A673 (cell line): Measurements from ENCODE around the gene TMEM129. TPM values are rescaled to one million over a fixed set of nuclear protein-coding genes. Genes with fewer than 3 reads are reported as not detected.

Experiments used
- BruUV-seq: library from RNA; stranded (reverse); fragments of 400-500 nt; replicated peaks from 2 replicates; lab custom pipeline; 2021; lab: Mats Ljungman, UMichigan
- CTCF ChIA-PET: fragments of 300-600 bp; sonication (Branson Sonifier 250); formaldehyde crosslinking; loops from one replicate; lab custom pipeline; 2022; ENCODE audit warnings: antibody characterized with exemption; lab: Charles Lee
- POLR2A ChIA-PET: fragments of 300-600 bp; sonication (Branson Sonifier 250); formaldehyde crosslinking; loops from one replicate; lab custom pipeline; 2022; ENCODE audit warnings: antibody characterized with exemption; ENCODE audit not compliant: low non-redundant PET; lab: Charles Lee
- DNase-seq: peaks from one replicate; pipeline ENCODE4 v3.0.0-alpha.2; 2015; ENCODE audit warnings: low spot score
- H3K27ac ChIP-seq: fragments of 200-600 bp; sonication (generic); 2 replicates; pipeline ENCODE4 v1.5.1; 2016; ENCODE audit warnings: mixed run types, low read depth, mild to moderate bottlenecking, mixed read lengths, antibody characterized with exemption, low read length; ENCODE audit not compliant: poor library complexity, severe bottlenecking
- H3K27me3 ChIP-seq: fragments of 200-600 bp; sonication (generic); replicated peaks from 2 replicates; pipeline ENCODE4 v1.6.1; 2017; ENCODE audit warnings: mixed run types, low read depth, mild to moderate bottlenecking, mixed read lengths, antibody characterized with exemption, low read length; ENCODE audit not compliant: insufficient read depth, poor library complexity
- H3K36me3 ChIP-seq: fragments of 200-600 bp; sonication (generic); 2 replicates; pipeline ENCODE4 v1.6.1; 2016; ENCODE audit warnings: mixed run types, mild to moderate bottlenecking, mixed read lengths, antibody characterized with exemption, low read length; ENCODE audit not compliant: insufficient read depth, poor library complexity, severe bottlenecking
- H3K4me1 ChIP-seq: fragments of 200-600 bp; sonication (generic); 2 replicates; pipeline ENCODE4 v1.6.1; 2017; ENCODE audit warnings: mixed run types, mild to moderate bottlenecking, mixed read lengths, antibody characterized with exemption, low read length; ENCODE audit not compliant: insufficient read depth, poor library complexity, severe bottlenecking
- H3K4me3 ChIP-seq: fragments of 200-600 bp; sonication (generic); 2 replicates; pipeline ENCODE4 v1.5.1; 2016; ENCODE audit warnings: low read depth, mixed run types, mild to moderate bottlenecking, mixed read lengths, low read length; ENCODE audit not compliant: poor library complexity, severe bottlenecking
- H3K9me3 ChIP-seq: fragments of 200-600 bp; sonication (generic); 2 replicates; pipeline ENCODE4 v1.6.1; 2016; ENCODE audit warnings: mixed run types, low read depth, mild to moderate bottlenecking, mixed read lengths, antibody characterized with exemption, low read length; ENCODE audit not compliant: poor library complexity, severe bottlenecking
- EZH2 ChIP-seq: fragments of 200-600 bp; sonication (generic); IDR thresholded peaks from 2 replicates; pipeline ENCODE4 v1.6.1; 2017; ENCODE audit warnings: borderline replicate concordance, low read depth, mild to moderate bottlenecking, mixed read lengths, antibody characterized with exemption, low read length; ENCODE audit not compliant: poor library complexity, severe bottlenecking
- intact Hi-C: fragments of 100-400 bp; cut with micrococcal nuclease; formaldehyde crosslinking; loops from one replicate; pipeline ENCODE4 v1.10.0; 2022; ENCODE audit not compliant: unreplicated experiment
- total RNA-seq: library from RNA; stranded (reverse); gene quantifications from 2 replicates; pipeline ENCODE4 v1.2.3, GENCODE V29; 2021
- TF ChIP-seq, protein P1 (sequence below): fragments of 300-800, 200-600 bp; sonication (generic); conservative IDR thresholded peaks from 2 replicates; pipeline ENCODE4 v1.5.1; 2017; ENCODE audit warnings: low read depth, mild to moderate bottlenecking, antibody characterized with exemption, low read length, moderate library complexity, mixed read lengths

TMEM129 gene
- total RNA-seq, 1 experiment from 2014 or later, result 28.8 TPM

DNA sequence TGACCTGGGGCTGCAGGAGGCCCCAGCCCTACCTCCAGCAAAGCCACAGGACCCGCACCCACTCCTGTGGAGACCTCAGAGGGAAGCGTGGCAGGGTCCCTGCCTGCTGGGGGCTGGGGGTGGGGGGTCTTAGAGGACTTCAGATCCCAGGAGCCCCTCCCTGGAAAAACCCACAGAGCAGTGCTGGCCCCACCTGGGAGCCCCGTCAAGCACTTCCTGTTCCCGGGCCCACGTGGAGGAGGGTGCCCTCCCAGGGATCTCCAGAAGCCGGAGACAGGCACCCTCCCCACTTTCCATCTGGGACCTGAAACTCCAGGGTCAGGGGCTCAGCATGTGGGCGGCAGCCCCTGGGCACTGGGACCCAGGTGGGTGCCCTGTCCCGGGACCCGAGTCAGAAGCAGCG, 32.2 kb upstream of the TMEM129 start:
- DNase-seq, result no peak
- no peaks in the 10 kb centered on the region for H3K27me3 ChIP-seq
- no peak for TF ChIP-seq EZH2
- TF ChIP-seq, protein P1, sequence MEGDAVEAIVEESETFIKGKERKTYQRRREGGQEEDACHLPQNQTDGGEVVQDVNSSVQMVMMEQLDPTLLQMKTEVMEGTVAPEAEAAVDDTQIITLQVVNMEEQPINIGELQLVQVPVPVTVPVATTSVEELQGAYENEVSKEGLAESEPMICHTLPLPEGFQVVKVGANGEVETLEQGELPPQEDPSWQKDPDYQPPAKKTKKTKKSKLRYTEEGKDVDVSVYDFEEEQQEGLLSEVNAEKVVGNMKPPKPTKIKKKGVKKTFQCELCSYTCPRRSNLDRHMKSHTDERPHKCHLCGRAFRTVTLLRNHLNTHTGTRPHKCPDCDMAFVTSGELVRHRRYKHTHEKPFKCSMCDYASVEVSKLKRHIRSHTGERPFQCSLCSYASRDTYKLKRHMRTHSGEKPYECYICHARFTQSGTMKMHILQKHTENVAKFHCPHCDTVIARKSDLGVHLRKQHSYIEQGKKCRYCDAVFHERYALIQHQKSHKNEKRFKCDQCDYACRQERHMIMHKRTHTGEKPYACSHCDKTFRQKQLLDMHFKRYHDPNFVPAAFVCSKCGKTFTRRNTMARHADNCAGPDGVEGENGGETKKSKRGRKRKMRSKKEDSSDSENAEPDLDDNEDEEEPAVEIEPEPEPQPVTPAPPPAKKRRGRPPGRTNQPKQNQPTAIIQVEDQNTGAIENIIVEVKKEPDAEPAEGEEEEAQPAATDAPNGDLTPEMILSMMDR, result no peak
- no TSS peak for BruUV-seq
- H3K27ac ChIP-seq, result no peak overlapping the region
- H3K36me3 ChIP-seq, result no peaks in the 10 kb centered on the region
- ChIA-PET CTCF (no interaction called here), POLR2A (no interaction called here)
- no peak overlapping the region for H3K4me3 ChIP-seq
- H3K9me3 ChIP-seq, result no peaks in the 10 kb centered on the region
- no peaks in the 10 kb centered on the region for H3K4me1 ChIP-seq
- intact Hi-C loops, result no loop called here

DNA sequence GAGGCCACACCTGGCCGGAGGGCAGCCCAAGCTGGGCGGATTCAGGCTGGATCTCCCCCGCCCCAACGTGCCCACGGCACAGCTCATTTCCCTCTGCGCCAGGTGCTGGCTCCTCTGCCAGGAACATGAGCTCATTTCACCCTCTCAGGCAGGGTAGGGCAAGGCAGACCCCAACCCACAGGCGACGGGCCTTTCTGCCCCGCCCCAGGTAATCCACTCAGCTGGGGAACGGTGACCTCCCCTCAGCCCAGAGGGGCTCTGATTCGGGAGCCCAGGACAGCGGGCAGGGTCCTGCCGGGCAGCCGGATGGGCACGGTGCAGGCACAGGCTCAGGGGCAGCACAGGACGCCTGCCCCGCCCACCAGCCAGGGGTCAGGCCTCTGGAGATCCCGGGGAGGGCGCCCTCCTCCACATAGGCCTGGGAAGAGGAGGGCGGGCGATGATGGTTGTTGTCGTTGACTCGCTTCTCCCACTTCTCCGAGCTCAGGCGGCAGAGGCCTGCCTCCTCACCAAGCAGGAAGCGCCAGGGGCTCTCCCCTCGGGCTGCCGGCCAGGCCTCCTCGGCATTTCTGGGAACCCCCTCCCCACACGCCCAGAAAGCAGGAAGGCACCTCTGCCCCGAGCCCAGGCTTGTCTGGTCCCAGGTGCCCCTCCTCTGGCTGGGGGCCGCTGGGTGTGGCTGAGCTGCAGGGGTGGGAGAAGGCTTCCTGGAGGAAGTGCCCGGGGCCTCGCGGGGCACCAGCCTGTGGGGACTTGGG, 31.3 kb upstream of the TMEM129 start:
- no peaks in the 10 kb centered on the region for H3K27me3 ChIP-seq
- no peaks in the 10 kb centered on the region for H3K9me3 ChIP-seq
- TF ChIP-seq, protein P1, result no peak
- no peak for TF ChIP-seq EZH2
- no peaks in the 10 kb centered on the region for H3K36me3 ChIP-seq
- intact Hi-C loops, result no loop called here
- H3K4me1 ChIP-seq, result no peaks in the 10 kb centered on the region
- CTCF ChIA-PET, result no interaction called here
- no peak for DNase-seq
- no peak overlapping the region for H3K4me3 ChIP-seq
- no TSS peak for BruUV-seq
- POLR2A ChIA-PET, result interaction anchor here (0.6 kb wide), 1 partner anchor 156 kb away, joined by 3 read pairs; no protein-coding TSS in a partner anchor
- H3K27ac ChIP-seq, result no peak overlapping the region

DNA sequence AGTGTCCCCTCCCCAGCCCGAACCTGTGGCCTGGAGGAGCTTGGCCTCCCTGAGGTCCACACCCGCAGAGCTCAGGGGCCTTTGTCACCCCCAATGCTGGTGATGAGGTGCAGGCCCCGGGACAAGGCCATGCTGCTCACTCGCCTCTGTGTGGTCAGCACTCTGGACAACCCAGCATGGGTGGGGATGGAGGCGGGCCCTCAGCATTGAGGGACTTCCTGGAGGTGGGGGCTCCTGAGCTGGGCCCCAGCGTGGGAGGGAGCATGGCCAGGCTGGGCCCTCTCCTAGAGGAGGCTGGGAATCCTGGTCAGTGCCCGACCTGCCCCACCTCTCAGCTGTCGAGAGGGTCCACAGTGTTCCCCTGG, 30.8 kb upstream of the TMEM129 start:
- ChIA-PET POLR2A (interaction anchor here (0.6 kb wide), 1 partner anchor 157 kb away, joined by 3 read pairs; no protein-coding TSS in a partner anchor), CTCF (no interaction called here)
- TF ChIP-seq, protein P1, result no peak
- TF ChIP-seq EZH2, result no peak

More for the DNA sequence above, 30.8 kb upstream of the TMEM129 start:
- Histone ChIP-seq H3K9me3 (no peaks in the 10 kb centered on the region), H3K4me1 (no peaks in the 10 kb centered on the region), H3K4me3 (no peak overlapping the region), H3K27ac (no peak overlapping the region), H3K27me3 (no peaks in the 10 kb centered on the region), H3K36me3 (no peaks in the 10 kb centered on the region)
- no TSS peak for BruUV-seq
- no peak for DNase-seq
- intact Hi-C loops, result no loop called here
